Fibroblast of pulmonary artery (primary cell): ENCODE measurements around the gene RPE.

Experiments used
- DNase-seq: peaks from one replicate; pipeline ENCODE4 v3.0.0-alpha.2; 2010; ENCODE audit warnings: low read depth
- H3K4me3 ChIP-seq: replicated peaks from 2 replicates; pipeline ENCODE4 v1.5.1; 2011; ENCODE audit warnings: low read depth, mild to moderate bottlenecking, control low read depth, low read length, moderate library complexity
- TF ChIP-seq, protein P1 (sequence below): IDR thresholded peaks from 2 replicates; pipeline ENCODE4 v1.5.1; 2011; ENCODE audit warnings: mild to moderate bottlenecking, control low read depth, low read length, inconsistent platforms; ENCODE audit errors: missing control alignments

Gene RPE

GRCh38 chr2:210020138-210020537 is 17.7 kb downstream of the RPE start:
- no peak overlapping the region for H3K4me3 ChIP-seq
- TF ChIP-seq, protein P1, sequence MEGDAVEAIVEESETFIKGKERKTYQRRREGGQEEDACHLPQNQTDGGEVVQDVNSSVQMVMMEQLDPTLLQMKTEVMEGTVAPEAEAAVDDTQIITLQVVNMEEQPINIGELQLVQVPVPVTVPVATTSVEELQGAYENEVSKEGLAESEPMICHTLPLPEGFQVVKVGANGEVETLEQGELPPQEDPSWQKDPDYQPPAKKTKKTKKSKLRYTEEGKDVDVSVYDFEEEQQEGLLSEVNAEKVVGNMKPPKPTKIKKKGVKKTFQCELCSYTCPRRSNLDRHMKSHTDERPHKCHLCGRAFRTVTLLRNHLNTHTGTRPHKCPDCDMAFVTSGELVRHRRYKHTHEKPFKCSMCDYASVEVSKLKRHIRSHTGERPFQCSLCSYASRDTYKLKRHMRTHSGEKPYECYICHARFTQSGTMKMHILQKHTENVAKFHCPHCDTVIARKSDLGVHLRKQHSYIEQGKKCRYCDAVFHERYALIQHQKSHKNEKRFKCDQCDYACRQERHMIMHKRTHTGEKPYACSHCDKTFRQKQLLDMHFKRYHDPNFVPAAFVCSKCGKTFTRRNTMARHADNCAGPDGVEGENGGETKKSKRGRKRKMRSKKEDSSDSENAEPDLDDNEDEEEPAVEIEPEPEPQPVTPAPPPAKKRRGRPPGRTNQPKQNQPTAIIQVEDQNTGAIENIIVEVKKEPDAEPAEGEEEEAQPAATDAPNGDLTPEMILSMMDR: no peak
- DNase-seq: no peak

- H3K4me3 ChIP-seq: no peak overlapping the region
- DNase-seq: no peak
Observed at GRCh38 chr2:210022824-210023223, 20.4 kb downstream of the RPE start.

DNA sequence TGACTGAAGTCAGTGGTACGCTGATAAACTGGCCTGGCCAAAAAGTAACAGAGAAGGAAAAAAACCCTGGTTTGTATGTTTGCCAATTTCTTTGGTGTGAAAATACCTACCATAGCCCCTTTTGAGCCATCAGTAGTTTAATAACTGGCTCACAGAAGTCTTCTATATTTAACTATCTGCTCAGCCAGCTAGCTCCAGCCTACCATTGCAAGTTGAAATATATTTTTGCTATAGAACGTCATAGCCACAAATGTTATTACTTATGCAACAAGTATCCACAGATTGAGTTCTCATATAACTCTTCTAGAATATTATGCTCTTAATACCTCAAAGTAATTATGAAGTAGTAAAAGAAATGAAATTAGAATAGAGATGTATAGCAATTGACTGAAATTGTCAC is 25.2 kb downstream of the RPE start:
- H3K4me3 ChIP-seq: no peak overlapping the region
- TF ChIP-seq, protein P1: no peak

More at GRCh38 chr2:210022824-210023223, 20.4 kb downstream of the RPE start:
- TF ChIP-seq, protein P1: no peak

GRCh38 chr2:210028178-210028577 is 25.7 kb downstream of the RPE start:
- no peak for DNase-seq
- TF ChIP-seq, protein P1: no peak
- no peak overlapping the region for H3K4me3 ChIP-seq

More for the DNA sequence above, 25.2 kb downstream of the RPE start:
- no peak for DNase-seq

DNA sequence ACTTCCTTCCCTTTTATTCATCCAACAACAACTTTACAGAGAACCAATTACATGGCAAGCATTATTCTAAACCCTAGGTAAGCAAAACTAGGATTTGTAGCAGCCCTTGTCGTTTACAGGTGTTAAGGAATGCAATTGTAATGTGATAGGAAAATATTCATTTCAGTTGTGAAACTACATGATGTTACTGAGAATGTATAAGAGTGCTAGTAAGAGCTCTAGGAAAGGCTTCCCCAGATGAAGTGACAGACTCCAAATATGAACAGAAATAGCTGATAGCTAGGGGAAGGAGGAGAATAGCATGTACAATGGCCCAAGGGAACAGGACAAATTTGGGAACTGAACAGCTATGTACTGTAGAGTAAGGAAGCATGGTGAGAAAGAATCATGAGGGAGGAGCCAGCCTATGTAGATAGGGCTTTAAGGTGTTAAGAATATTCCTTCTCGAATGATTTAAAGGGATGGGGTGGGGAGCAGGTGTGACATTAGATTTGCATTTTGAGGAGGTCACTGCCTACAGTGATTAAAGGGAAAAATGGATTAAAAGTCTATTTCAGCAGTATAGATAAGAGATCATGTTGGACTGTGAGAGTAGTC is 31.7 kb downstream of the RPE start:
- TF ChIP-seq, protein P1: no peak
- H3K4me3 ChIP-seq: no peak overlapping the region
- no peak for DNase-seq

DNA sequence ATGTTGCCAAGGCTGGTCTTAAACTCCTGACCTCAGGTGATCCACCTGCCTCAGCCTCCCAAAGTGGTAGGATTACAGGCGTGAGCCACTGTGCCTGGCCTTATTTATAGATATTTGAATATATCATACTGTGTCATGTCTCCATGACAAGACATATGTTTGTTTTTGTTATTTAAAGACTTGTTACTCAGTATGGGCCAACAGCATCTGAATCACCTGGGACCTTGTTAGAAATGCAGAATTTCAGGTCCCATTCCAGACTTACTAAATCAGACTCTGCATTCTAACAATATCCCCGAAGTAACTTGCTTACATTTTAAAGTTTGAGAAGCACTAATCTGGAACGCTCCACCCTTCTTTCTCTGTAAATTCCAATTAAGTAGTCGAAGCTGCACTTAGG is 33.2 kb downstream of the RPE start:
- no peak for DNase-seq
- TF ChIP-seq, protein P1: no peak
- no peak overlapping the region for H3K4me3 ChIP-seq

DNA sequence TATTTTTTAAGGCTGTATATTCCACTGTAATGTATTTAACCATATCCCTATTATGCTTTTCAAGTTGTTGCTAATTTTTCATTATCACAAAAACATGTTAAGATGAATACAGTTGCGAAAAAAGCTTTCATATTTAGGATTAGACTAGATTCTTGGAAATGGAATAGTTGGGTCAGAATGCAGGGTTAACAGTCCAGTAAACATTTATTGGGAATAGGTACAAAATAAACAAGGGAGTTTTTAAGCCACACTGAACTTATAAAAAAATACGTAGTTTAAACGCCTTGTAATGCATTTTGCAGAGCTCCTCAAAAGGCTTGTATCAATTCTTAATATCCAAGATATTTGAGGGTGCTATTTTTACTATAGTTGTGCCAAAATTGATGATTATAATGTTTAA is 35.6 kb downstream of the RPE start:
- DNase-seq: no peak
- TF ChIP-seq, protein P1: no peak
- H3K4me3 ChIP-seq: no peak overlapping the region
